Muscle layer of colon (tissue), 2 donors: Measurements from ENCODE around the gene WIPI1.

Experiments used
- H3K27ac ChIP-seq: one replicate; pipeline ENCODE4 v1.7.0; 2013; ENCODE audit warnings: low read depth, mild to moderate bottlenecking, low read length, moderate library complexity
- H3K27me3 ChIP-seq, 2 donors: one replicate each; pipeline ENCODE4 v1.7.0; 2013; ENCODE audit warnings: low read length in 2 of 2, mild to moderate bottlenecking in 2 of 2; ENCODE audit not compliant: insufficient read depth in 2 of 2, control insufficient read depth in 1 of 2
- H3K36me3 ChIP-seq: one replicate; pipeline ENCODE4 v1.7.0; 2013; ENCODE audit warnings: mild to moderate bottlenecking, low read length; ENCODE audit not compliant: insufficient read depth
- H3K4me1 ChIP-seq: one replicate; pipeline ENCODE4 v1.7.0; 2013; ENCODE audit warnings: mild to moderate bottlenecking, low read length; ENCODE audit not compliant: insufficient read depth
- H3K4me3 ChIP-seq, 2 donors: one replicate each; pipeline ENCODE4 v1.7.0; 2013; ENCODE audit warnings: low read length in 2 of 2, low read depth in 1 of 2, mild to moderate bottlenecking in 1 of 2, moderate library complexity in 1 of 2
- H3K9ac ChIP-seq: one replicate; pipeline ENCODE4 v1.7.0; 2013; ENCODE audit warnings: low read length
- H3K9me3 ChIP-seq: one replicate; pipeline ENCODE4 v1.7.0; 2013; ENCODE audit warnings: mild to moderate bottlenecking, low read length
- donor health status: abdominal sarcoma.
- donor health status: Adenocarcinoma of cecum.

The WIPI1 gene

GRCh38 chr17:68449021-68449739 lies 8.1 kb downstream of the WIPI1 start:
- Histone ChIP-seq H3K9ac (no peak overlapping the region), H3K9me3 (no peaks in the 10 kb centered on the region), H3K4me1 (no peaks in the 10 kb centered on the region), H3K27ac (no peak overlapping the region), H3K36me3 (peaks cover 56% of the 10 kb centered on the region), H3K27me3 (no peaks in the 10 kb centered on the region), H3K4me3 (no peak overlapping the region)

- no peaks in the 10 kb centered on the region for H3K4me1 ChIP-seq
- no peaks in the 10 kb centered on the region for H3K27me3 ChIP-seq
- peaks cover 51% of the 10 kb centered on the region for H3K36me3 ChIP-seq
- H3K27ac ChIP-seq = no peak overlapping the region
- no peaks in the 10 kb centered on the region for H3K9me3 ChIP-seq
- H3K4me3 ChIP-seq = no peak overlapping the region
- H3K9ac ChIP-seq = no peak overlapping the region
Measured at GRCh38 chr17:68446626-68447041, 10.7 kb downstream of the WIPI1 start.

- Histone ChIP-seq H3K4me1 (no peaks in the 10 kb centered on the region), H3K9me3 (no peaks in the 10 kb centered on the region), H3K27ac (no peak overlapping the region), H3K4me3 (no peak overlapping the region), H3K36me3 (peaks cover 45% of the 10 kb centered on the region), H3K27me3 (no peaks in the 10 kb centered on the region), H3K9ac (no peak overlapping the region)
Measured at GRCh38 chr17:68445671-68446070, 11.6 kb downstream of the WIPI1 start.

GRCh38 chr17:68443972-68444464 lies 13.3 kb downstream of the WIPI1 start:
- Histone ChIP-seq H3K36me3 (peaks cover 29% of the 10 kb centered on the region), H3K9ac (no peak overlapping the region), H3K27ac (no peak overlapping the region)

GRCh38 chr17:68441070-68441770 lies 16.1 kb downstream of the WIPI1 start:
- peaks cover 11% of the 10 kb centered on the region for H3K36me3 ChIP-seq

More at GRCh38 chr17:68443972-68444464, 13.3 kb downstream of the WIPI1 start:
- Histone ChIP-seq H3K9me3 (no peaks in the 10 kb centered on the region), H3K4me3 (no peak overlapping the region), H3K4me1 (no peaks in the 10 kb centered on the region), H3K27me3 (no peaks in the 10 kb centered on the region)

GRCh38 chr17:68440526-68440925 lies 16.8 kb downstream of the WIPI1 start:
- Histone ChIP-seq H3K9me3 (no peaks in the 10 kb centered on the region), H3K4me3 (no peak overlapping the region), H3K27ac (no peak overlapping the region), H3K9ac (no peak overlapping the region), H3K36me3 (peaks cover 11% of the 10 kb centered on the region), H3K27me3 (no peaks in the 10 kb centered on the region), H3K4me1 (no peaks in the 10 kb centered on the region)

More at GRCh38 chr17:68441070-68441770, 16.1 kb downstream of the WIPI1 start:
- H3K27ac ChIP-seq = no peak overlapping the region
- H3K4me3 ChIP-seq = no peak overlapping the region
- H3K4me1 ChIP-seq = no peaks in the 10 kb centered on the region
- no peaks in the 10 kb centered on the region for H3K9me3 ChIP-seq
- no peak overlapping the region for H3K9ac ChIP-seq
- no peaks in the 10 kb centered on the region for H3K27me3 ChIP-seq

GRCh38 chr17:68439656-68440290 lies 17.5 kb downstream of the WIPI1 start:
- H3K27ac ChIP-seq = no peak overlapping the region
- no peaks in the 10 kb centered on the region for H3K27me3 ChIP-seq
- peaks cover 18% of the 10 kb centered on the region for H3K36me3 ChIP-seq
- no peak overlapping the region for H3K4me3 ChIP-seq
- no peaks in the 10 kb centered on the region for H3K9me3 ChIP-seq
- no peaks in the 10 kb centered on the region for H3K4me1 ChIP-seq
- no peak overlapping the region for H3K9ac ChIP-seq

- no peak overlapping the region for H3K27ac ChIP-seq
- peaks cover 23% of the 10 kb centered on the region for H3K36me3 ChIP-seq
- no peaks in the 10 kb centered on the region for H3K27me3 ChIP-seq
- no peaks in the 10 kb centered on the region for H3K4me1 ChIP-seq
- H3K4me3 ChIP-seq = no peak overlapping the region
- H3K9ac ChIP-seq = no peak overlapping the region
- H3K9me3 ChIP-seq = no peaks in the 10 kb centered on the region
Measured at GRCh38 chr17:68437979-68438822, 19.1 kb downstream of the WIPI1 start.

- Histone ChIP-seq H3K27me3 (no peaks in the 10 kb centered on the region), H3K27ac (no peak overlapping the region), H3K4me3 (no peak overlapping the region), H3K9ac (no peak overlapping the region), H3K9me3 (no peaks in the 10 kb centered on the region), H3K4me1 (no peaks in the 10 kb centered on the region), H3K36me3 (peaks cover 35% of the 10 kb centered on the region)
Measured at GRCh38 chr17:68435876-68436842, 21.1 kb downstream of the WIPI1 start.

- Histone ChIP-seq H3K36me3 (peaks cover 43% of the 10 kb centered on the region), H3K4me1 (no peaks in the 10 kb centered on the region), H3K27me3 (no peaks in the 10 kb centered on the region), H3K9ac (no peak overlapping the region), H3K27ac (no peak overlapping the region), H3K4me3 (no peak overlapping the region), H3K9me3 (no peaks in the 10 kb centered on the region)
Measured at GRCh38 chr17:68435361-68435760, 21.9 kb downstream of the WIPI1 start.
